ENCODE measurements around the gene FAM20B. TPM values are rescaled to one million over a fixed set of nuclear protein-coding genes. Genes with fewer than 3 reads are reported as not detected.
A peak's percentile ranks its signal among the peaks of the same experiment; 100 is the strongest.

Gene FAM20B
- total and polyA plus RNA-seq, 2 experiments from 2014 or later = 10.9 to 16.2 TPM

DNA sequence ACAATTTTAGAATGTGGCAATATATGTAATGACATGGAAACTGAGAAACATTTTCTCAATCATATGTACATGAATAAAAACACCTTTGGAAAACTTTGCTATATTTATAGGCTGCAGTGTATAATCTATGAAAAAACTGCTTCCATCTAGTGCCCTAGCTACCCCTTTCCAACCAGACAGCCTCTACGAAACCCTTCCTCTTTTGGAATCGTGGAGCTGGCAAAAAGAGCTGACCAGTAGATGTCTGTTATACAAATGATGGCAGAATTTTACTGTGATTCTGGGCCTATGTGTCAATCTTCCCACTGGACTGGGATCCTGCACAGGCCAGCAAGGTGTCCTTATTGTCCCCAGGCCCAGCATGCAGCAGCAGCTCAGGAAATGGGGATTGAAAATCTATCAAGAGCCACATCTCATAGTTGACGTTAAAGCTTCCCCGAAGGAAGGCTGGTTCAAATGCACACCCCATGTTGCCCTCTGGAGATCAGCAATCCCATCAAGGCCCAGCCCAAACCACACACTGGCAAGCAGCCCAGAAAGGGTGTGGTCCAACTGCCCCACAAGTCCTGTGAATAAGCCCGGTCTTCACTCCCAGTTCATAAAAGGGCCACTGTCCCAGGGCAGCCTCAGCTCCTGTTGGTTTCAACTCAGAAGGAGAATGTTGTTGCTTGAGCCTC is 8.8 kb upstream of the FAM20B start:
- H3K27ac ChIP-seq = no peak overlapping the region
- no peak overlapping the region for H3K4me3 ChIP-seq
- no peaks in the 10 kb centered on the region for H3K27me3 ChIP-seq
- peak in 1 of 2 donors; percentile 89 for DNase-seq (ENCODE audit: low read depth in 1 of 2, low spot score in 1 of 2)
- TF ChIP-seq, protein P1, sequence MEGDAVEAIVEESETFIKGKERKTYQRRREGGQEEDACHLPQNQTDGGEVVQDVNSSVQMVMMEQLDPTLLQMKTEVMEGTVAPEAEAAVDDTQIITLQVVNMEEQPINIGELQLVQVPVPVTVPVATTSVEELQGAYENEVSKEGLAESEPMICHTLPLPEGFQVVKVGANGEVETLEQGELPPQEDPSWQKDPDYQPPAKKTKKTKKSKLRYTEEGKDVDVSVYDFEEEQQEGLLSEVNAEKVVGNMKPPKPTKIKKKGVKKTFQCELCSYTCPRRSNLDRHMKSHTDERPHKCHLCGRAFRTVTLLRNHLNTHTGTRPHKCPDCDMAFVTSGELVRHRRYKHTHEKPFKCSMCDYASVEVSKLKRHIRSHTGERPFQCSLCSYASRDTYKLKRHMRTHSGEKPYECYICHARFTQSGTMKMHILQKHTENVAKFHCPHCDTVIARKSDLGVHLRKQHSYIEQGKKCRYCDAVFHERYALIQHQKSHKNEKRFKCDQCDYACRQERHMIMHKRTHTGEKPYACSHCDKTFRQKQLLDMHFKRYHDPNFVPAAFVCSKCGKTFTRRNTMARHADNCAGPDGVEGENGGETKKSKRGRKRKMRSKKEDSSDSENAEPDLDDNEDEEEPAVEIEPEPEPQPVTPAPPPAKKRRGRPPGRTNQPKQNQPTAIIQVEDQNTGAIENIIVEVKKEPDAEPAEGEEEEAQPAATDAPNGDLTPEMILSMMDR (IDR thresholded peaks at IDR 0.05; ENCODE audit: low read depth, low read length) = no peak
- H3K36me3 ChIP-seq = no peaks in the 10 kb centered on the region
- H3K4me1 ChIP-seq (ENCODE audit: low read depth) = peaks cover 4% of the 10 kb centered on the region
- H3K9me3 ChIP-seq (ENCODE audit: low read depth) = no peaks in the 10 kb centered on the region

DNA sequence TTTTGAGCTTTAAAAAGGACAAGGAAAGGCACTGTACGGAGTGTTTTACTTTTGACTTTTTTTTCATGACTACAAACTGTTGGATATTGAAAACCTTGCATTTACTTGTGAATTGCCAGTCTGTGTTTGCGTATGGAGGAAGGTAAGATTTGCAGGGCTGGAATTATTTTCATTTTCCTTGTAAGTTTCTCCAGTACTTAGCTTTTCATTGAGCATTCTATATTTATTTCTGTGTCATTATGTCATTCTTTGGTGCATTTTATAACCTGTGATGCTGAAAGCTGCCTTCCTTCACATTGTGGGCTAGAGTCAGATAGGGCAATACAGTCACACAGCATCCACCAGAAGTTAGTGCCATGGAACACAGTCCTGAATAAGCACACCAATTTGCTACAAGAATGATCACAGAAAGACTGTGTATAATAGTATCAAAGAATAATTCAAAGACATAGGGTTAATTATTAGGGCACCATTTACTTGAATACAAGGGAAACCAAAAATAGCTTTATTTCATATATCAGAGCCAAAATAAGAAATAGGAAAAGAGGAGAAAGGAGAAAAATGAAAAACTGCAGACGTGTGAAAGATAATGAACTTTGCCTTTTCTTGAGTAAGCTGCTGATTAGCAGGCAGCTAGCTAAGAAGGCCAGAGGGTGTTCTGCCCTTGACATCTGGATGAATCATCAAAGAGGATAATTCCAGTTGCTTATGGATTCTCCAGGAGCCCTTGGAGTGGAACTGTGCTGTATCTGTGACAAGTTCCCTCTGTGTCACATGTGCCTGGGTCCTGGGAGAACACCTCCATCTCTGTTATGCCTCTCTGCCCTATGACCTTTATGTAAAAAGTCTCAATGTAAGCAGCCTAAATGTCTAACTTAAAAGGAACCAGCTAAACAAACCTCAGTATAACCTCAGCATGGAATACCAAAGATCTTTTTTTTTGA is 8.0 kb upstream of the FAM20B start:
- no peak overlapping the region for H3K27ac ChIP-seq
- no peaks in the 10 kb centered on the region for H3K27me3 ChIP-seq
- TF ChIP-seq, protein P1 (IDR thresholded peaks at IDR 0.05; ENCODE audit: low read depth, low read length) = no peak
- H3K4me1 ChIP-seq (ENCODE audit: low read depth) = peaks cover 8% of the 10 kb centered on the region
- peak in 1 of 2 donors; percentile 37 for DNase-seq (ENCODE audit: low read depth in 1 of 2, low spot score in 1 of 2)
- no peak overlapping the region for H3K4me3 ChIP-seq
- H3K36me3 ChIP-seq = no peaks in the 10 kb centered on the region
- H3K9me3 ChIP-seq (ENCODE audit: low read depth) = no peaks in the 10 kb centered on the region

DNA sequence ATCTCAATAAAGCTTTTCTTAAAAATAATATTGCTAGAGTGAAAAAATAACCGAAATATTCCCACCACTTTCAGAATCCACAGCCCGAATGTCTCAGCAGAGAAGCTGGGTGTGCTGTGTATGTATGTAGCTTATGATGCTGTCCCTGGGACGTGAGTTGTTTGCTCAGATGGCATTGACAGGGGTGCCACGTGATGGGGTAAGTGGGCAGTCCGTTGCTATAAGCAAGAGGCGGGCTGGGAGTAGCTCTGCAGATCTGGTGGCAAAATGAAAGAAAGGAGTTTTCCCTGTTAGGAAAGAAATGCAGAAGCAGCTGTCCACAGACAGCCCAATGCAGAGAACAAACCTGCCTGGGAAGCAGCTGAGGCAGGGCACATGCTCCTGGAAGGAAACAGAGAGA is 3.8 kb upstream of the FAM20B start:
- H3K36me3 ChIP-seq = no peaks in the 10 kb centered on the region
- H3K4me1 ChIP-seq (ENCODE audit: low read depth) = peaks cover 7% of the 10 kb centered on the region
- no peak overlapping the region for H3K27ac ChIP-seq
- peak; percentile 46 to 58 for DNase-seq (ENCODE audit: low read depth in 1 of 2, low spot score in 1 of 2)
- H3K27me3 ChIP-seq = no peaks in the 10 kb centered on the region
- TF ChIP-seq, protein P1 (IDR thresholded peaks at IDR 0.05; ENCODE audit: low read depth, low read length) = no peak
- H3K4me3 ChIP-seq = no peak overlapping the region
- H3K9me3 ChIP-seq (ENCODE audit: low read depth) = no peaks in the 10 kb centered on the region

DNA sequence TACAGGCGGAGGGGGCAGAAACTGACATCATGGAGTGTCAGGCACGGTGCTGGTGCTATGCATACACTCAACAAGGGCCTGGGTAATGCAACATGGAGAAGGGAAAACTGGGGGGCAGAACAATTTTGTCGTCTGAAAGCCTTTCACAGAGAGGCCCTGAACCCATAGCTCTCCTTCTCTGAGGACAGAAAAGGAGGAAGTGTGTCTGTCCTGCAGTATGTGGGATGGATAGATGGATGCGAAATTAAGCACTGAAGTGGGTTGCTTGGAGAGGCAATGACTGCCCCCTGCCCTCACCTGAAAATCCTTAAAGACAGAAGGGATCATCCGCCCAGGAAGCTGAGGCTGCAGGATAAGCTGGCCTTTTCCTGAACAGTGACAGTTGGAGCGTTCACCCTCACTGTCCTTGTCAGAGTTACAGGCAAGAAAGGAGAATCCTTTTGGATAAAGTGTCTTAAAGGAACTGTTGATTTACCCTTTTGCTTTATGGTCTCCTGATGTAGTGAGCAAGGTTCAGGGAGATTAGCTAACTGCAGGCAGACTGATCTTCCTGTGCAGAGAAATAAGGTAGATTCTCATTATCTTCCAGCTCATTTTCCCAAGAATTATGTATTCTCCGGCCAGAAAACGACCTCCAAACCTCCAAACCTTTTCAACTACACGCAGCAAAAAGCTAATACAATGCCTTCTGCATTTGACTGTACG is 1.6 kb upstream of the FAM20B start:
- TF ChIP-seq, protein P1 (IDR thresholded peaks at IDR 0.05; ENCODE audit: low read depth, low read length) = no peak
- Histone ChIP-seq H3K4me1 (ENCODE audit: low read depth) (peaks cover 15% of the 10 kb centered on the region), H3K9me3 (ENCODE audit: low read depth) (no peaks in the 10 kb centered on the region), H3K36me3 (no peaks in the 10 kb centered on the region), H3K4me3 (no peak overlapping the region), H3K27ac (no peak overlapping the region), H3K27me3 (no peaks in the 10 kb centered on the region)
- no peak for DNase-seq (ENCODE audit: low read depth in 1 of 2, low spot score in 1 of 2)

Measured in cardiac muscle cell (in vitro differentiated cells and primary cell).